Tibial nerve (tissue), 4 donors: ENCODE data around the gene XPNPEP1. TPM values are rescaled to one million over a fixed set of nuclear protein-coding genes. Genes with fewer than 3 reads are reported as not detected.
A peak's percentile ranks its signal among the peaks of the same experiment; 100 is the strongest.

Experiments used
- DNase-seq, 2 donors: peaks; one replicate each; pipeline ENCODE4 v3.0.0-alpha.2; 2019; ENCODE audit warnings: low spot score in 2 of 2
- H3K27ac ChIP-seq, 4 donors: fragments of 200-600 bp; sonication (generic) in 3 of 4; one replicate each; pipeline ENCODE4 v1.5.1; 2017 to 2019; ENCODE audit warnings: mild to moderate bottlenecking in 1 of 4
- H3K27me3 ChIP-seq, 2 donors: fragments of 200-600 bp; sonication (generic) in 1 of 2; one replicate each; pipeline versions ENCODE4 v1.5.1 to v1.6.0; 2017 to 2019
- H3K36me3 ChIP-seq, 3 donors: fragments of 200-600 bp; sonication (generic); one replicate each; pipeline ENCODE4 v1.5.1; 2018 to 2019
- H3K4me1 ChIP-seq, 4 donors: fragments of 200-600 bp; sonication (generic) in 3 of 4; one replicate each; pipeline ENCODE4 v1.5.1; 2017 to 2019
- H3K4me3 ChIP-seq, 4 donors: fragments of 200-600 bp; sonication (generic) in 3 of 4; one replicate each; pipeline ENCODE4 v1.5.1; 2017 to 2019; ENCODE audit warnings: mild to moderate bottlenecking in 1 of 4, moderate library complexity in 1 of 4
- H3K9me3 ChIP-seq, 4 donors: fragments of 200-600 bp; sonication (generic) in 3 of 4; one replicate each; pipeline ENCODE4 v1.5.1; 2017 to 2019
- CTCF ChIP-seq, 5 experiments: fragments of 200-600 bp in 3 of 5; fragments of 450-650 bp in 2 of 5; sonication (generic) in 3 of 5; IDR thresholded peaks; one replicate each; pipeline ENCODE4 v1.5.1; 2016 to 2019; ENCODE audit warnings: antibody characterized with exemption in 5 of 5, mild to moderate bottlenecking in 3 of 5, moderate library complexity in 2 of 5
- EP300 ChIP-seq, 2 donors: sonication (generic); formaldehyde crosslinking; IDR thresholded peaks; one replicate each; pipeline ENCODE4 v1.6.1; 2017; ENCODE audit warnings: antibody characterized with exemption in 2 of 2, mild to moderate bottlenecking in 1 of 2
- POLR2A ChIP-seq, 2 donors: fragments of 450-650 bp; IDR thresholded peaks; one replicate each; pipeline ENCODE4 v1.6.1; 2017; ENCODE audit warnings: antibody characterized with exemption in 2 of 2, mild to moderate bottlenecking in 2 of 2, moderate library complexity in 2 of 2
- WGBS, 2 donors: methylation state at CpG; one replicate each; pipeline ENCODE4 v1.1.5; 2018; 5-methylcytosine and 5-hydroxymethylcytosine counted together
- total RNA-seq, 4 donors: library from RNA; depleted of rRNA; stranded (reverse); fragments of >200 nt; gene quantifications; one replicate each; pipeline ENCODE4 v1.1.0, GENCODE V29; 2016

XPNPEP1 gene
- total RNA-seq, 4 donors from 2014 or later: 41.0 to 99.3 (median 62.4) TPM

- H3K36me3 ChIP-seq: no peaks in the 10 kb centered on the region
- no peaks in the 10 kb centered on the region for H3K27me3 ChIP-seq
- no peak overlapping the region for H3K4me3 ChIP-seq
- H3K4me1 ChIP-seq: peaks cover 0 to 40% (median 7%) of the 10 kb centered on the region in 4 donors
- DNase-seq: no peak
- 66 to 79% methylated on average over 14 of the region's 14 CpGs for WGBS, 2 donors
- no peaks in the 10 kb centered on the region for H3K9me3 ChIP-seq
- H3K27ac ChIP-seq: peak overlapping the region in 3 of 4 donors; percentile 13 to 46 (median 18)
- TF ChIP-seq POLR2A (IDR thresholded peaks at IDR 0.05): no peak
- no peak for TF ChIP-seq EP300 (IDR thresholded peaks at IDR 0.05)
- no peak for TF ChIP-seq CTCF (IDR thresholded peaks at IDR 0.05)
Observed at GRCh38 chr10:109968953-109969759, 45.8 kb upstream of the XPNPEP1 start.

- no peak for DNase-seq
- H3K9me3 ChIP-seq: no peaks in the 10 kb centered on the region
- peaks cover 0 to 41% (median 7%) of the 10 kb centered on the region in 4 donors for H3K4me1 ChIP-seq
- no peaks in the 10 kb centered on the region for H3K36me3 ChIP-seq
- no peaks in the 10 kb centered on the region for H3K27me3 ChIP-seq
- H3K4me3 ChIP-seq: no peak overlapping the region
- no peak for TF ChIP-seq CTCF (IDR thresholded peaks at IDR 0.05)
- no peak for TF ChIP-seq POLR2A (IDR thresholded peaks at IDR 0.05)
- no peak for TF ChIP-seq EP300 (IDR thresholded peaks at IDR 0.05)
- no peak overlapping the region for H3K27ac ChIP-seq
Observed at GRCh38 chr10:109967739-109968088, 44.4 kb upstream of the XPNPEP1 start.

- DNase-seq: no peak
- Histone ChIP-seq H3K36me3 (no peaks in the 10 kb centered on the region), H3K9me3 (no peaks in the 10 kb centered on the region), H3K27ac (peak overlapping the region in 1 of 4 donors; percentile 2), H3K4me3 (no peak overlapping the region), H3K4me1 (peaks cover 0 to 47% (median 9%) of the 10 kb centered on the region in 4 donors), H3K27me3 (no peaks in the 10 kb centered on the region)
- TF ChIP-seq EP300 (IDR thresholded peaks at IDR 0.05) (no peak), POLR2A (IDR thresholded peaks at IDR 0.05) (no peak), CTCF (IDR thresholded peaks at IDR 0.05) (no peak)
- WGBS, 2 donors: 40 to 45% methylated on average over 9 of the region's 9 CpGs
Observed at GRCh38 chr10:109966961-109967738, 43.8 kb upstream of the XPNPEP1 start.

- H3K9me3 ChIP-seq: no peaks in the 10 kb centered on the region
- H3K4me3 ChIP-seq: no peak overlapping the region
- H3K27ac ChIP-seq: no peak overlapping the region
- H3K27me3 ChIP-seq: no peaks in the 10 kb centered on the region
- no peak for DNase-seq
- H3K36me3 ChIP-seq: no peaks in the 10 kb centered on the region
- H3K4me1 ChIP-seq: peaks cover 0 to 54% (median 14%) of the 10 kb centered on the region in 4 donors
- WGBS, 2 donors: 87 to 97% methylated on average over 10 of the region's 10 CpGs
- no peak for TF ChIP-seq EP300 (IDR thresholded peaks at IDR 0.05)
- TF ChIP-seq POLR2A (IDR thresholded peaks at IDR 0.05): no peak
Observed at GRCh38 chr10:109964318-109964717, 41.0 kb upstream of the XPNPEP1 start.

GRCh38 chr10:109963439-109963838 is 40.1 kb upstream of the XPNPEP1 start:
- Histone ChIP-seq H3K27me3 (no peaks in the 10 kb centered on the region), H3K27ac (no peak overlapping the region), H3K9me3 (no peaks in the 10 kb centered on the region), H3K4me3 (no peak overlapping the region), H3K4me1 (peaks cover 0 to 50% (median 14%) of the 10 kb centered on the region in 4 donors), H3K36me3 (no peaks in the 10 kb centered on the region)
- WGBS, 2 donors: 63 to 74% methylated on average over 5 of the region's 5 CpGs
- TF ChIP-seq EP300 (IDR thresholded peaks at IDR 0.05) (peak in 1 of 2 donors; percentile 67), CTCF (IDR thresholded peaks at IDR 0.05) (no peak)
- no peak for DNase-seq
